Measurements from ENCODE around the gene XPO5. TPM values are rescaled to one million over a fixed set of nuclear protein-coding genes. Genes with fewer than 3 reads are reported as not detected.

XPO5 gene
- total RNA-seq, 1 experiment from 2014 or later: 114 TPM

GRCh38 chr6:43572015-43572414, 3.8 kb downstream of the XPO5 start:
- no peak overlapping the region for H3K56ac ChIP-seq (ENCODE audit: insufficient read length, low read depth, low read length)
- H3K79me1 ChIP-seq (ENCODE audit: insufficient read depth, low read depth, low read length, poor library complexity, severe bottlenecking): peaks cover 4% of the 10 kb centered on the region
- no peak overlapping the region for H2BK20ac ChIP-seq (ENCODE audit: low read depth, low read length, poor library complexity, severe bottlenecking)
- no peak for DNase-seq
- H2BK120ac ChIP-seq (ENCODE audit: low read depth, low read length, poor library complexity, severe bottlenecking): no peak overlapping the region
- H3K23ac ChIP-seq (ENCODE audit: insufficient read length, low read depth, low read length): no peak overlapping the region
- Mint-ChIP-seq H3K9me3 (no peaks in the 10 kb centered on the region; a peak in 1 of 5 replicates), H3K36me3 (ENCODE audit: insufficient read depth in 1 of 3, low read depth in 3 of 3) (peaks cover 24 to 62% (median 46%) of the 10 kb centered on the region in 3 experiments; a peak in 6 of 7 replicates), H3K27me3 (ENCODE audit: low read depth) (no peaks in the 10 kb centered on the region), H3K27ac (no peak overlapping the region), H3K4me1 (peaks cover 6 to 9% of the 10 kb centered on the region in 2 experiments), H3K4me3 (no peak overlapping the region)
- H4K91ac ChIP-seq (ENCODE audit: insufficient read length, low read depth, low read length): no peak overlapping the region
- no peaks in the 10 kb centered on the region for H3K4me1 ChIP-seq (ENCODE audit: insufficient read depth, low read length)
- H4K20me1 ChIP-seq (ENCODE audit: control insufficient read depth, insufficient read depth, insufficient read length): no peaks in the 10 kb centered on the region
- H3K23me2 ChIP-seq (ENCODE audit: insufficient read length, low read depth, low read length, poor library complexity, severe bottlenecking): peaks cover 7% of the 10 kb centered on the region
- H3K79me2 ChIP-seq (ENCODE audit: insufficient read depth, low read length): peaks cover 10% of the 10 kb centered on the region; the same call in 1 of the 2 replicates
- no peak overlapping the region for H2BK15ac ChIP-seq (ENCODE audit: low read depth, low read length)
- H3K4ac ChIP-seq (ENCODE audit: low read depth, low read length): no peak overlapping the region
- no peak overlapping the region for H3K14ac ChIP-seq (ENCODE audit: insufficient read depth, low read length)
- no CpG with 5 or more reads among the region's 4 CpGs for WGBS (ENCODE audit: extremely low coverage, insufficient read length, low lambda C conversion rate)
- H3T11ph ChIP-seq (ENCODE audit: low read length): no peak overlapping the region
- H3K9ac ChIP-seq (ENCODE audit: extremely low read depth, insufficient read length, low read length): no peak overlapping the region
- H4K8ac ChIP-seq (replicated peaks; ENCODE audit: insufficient read length, low read depth, low read length): no peak overlapping the region
- no peak overlapping the region for H2BK12ac ChIP-seq (ENCODE audit: insufficient read length, low read depth, low read length)
- no peaks in the 10 kb centered on the region for H3K27me3 ChIP-seq (ENCODE audit: insufficient read depth, low read length)
- no peak overlapping the region for H2BK5ac ChIP-seq (ENCODE audit: insufficient read length, low read length)
- TF ChIP-seq CTCF (conservative IDR thresholded peaks at IDR 0.05): no peak
- H2AK5ac ChIP-seq (ENCODE audit: insufficient read length, low read length): no peak overlapping the region
- H3K4me2 ChIP-seq (ENCODE audit: insufficient read depth, insufficient read length, low read length): no peak overlapping the region
- no peak overlapping the region for H3K27ac ChIP-seq (ENCODE audit: insufficient read length, low read depth, low read length)
- H3K18ac ChIP-seq (ENCODE audit: insufficient read length, low read depth, low read length): no peak overlapping the region
- H4K5ac ChIP-seq (ENCODE audit: insufficient read length, low read depth, low read length): no peak overlapping the region
- no peak overlapping the region for H2AFZ ChIP-seq (ENCODE audit: low read length)
- no peaks in the 10 kb centered on the region for H3K9me3 ChIP-seq (ENCODE audit: control insufficient read depth, low read depth, low read length)
